Gastrocnemius medialis (tissue), 4 donors: Measurements from ENCODE around the gene DUSP16.
"Not testable (repeated sequence)": the region's sequence is repeated elsewhere in the genome, so short reads cannot be mapped to it uniquely, and the experiment has no call there.

Experiments
- CTCF ChIP-seq, 5 experiments: fragments of 450-650 bp in 3 of 5; fragments of 200-600 bp in 2 of 5; sonication (generic) in 2 of 5; IDR thresholded peaks in 4 of 5; conservative IDR thresholded peaks in 1 of 5; 1 replicate in 4 of 5; 2 replicates in 1 of 5; pipeline ENCODE4 v1.5.1; 2016 to 2019; ENCODE audit warnings: antibody characterized with exemption in 5 of 5, mild to moderate bottlenecking in 3 of 5, moderate library complexity in 3 of 5
- POLR2A ChIP-seq, 2 donors: fragments of 450-650 bp; IDR thresholded peaks; one replicate each; pipeline ENCODE4 v1.6.1; 2017; ENCODE audit warnings: antibody characterized with exemption in 2 of 2, mild to moderate bottlenecking in 2 of 2, moderate library complexity in 2 of 2

GRCh38 chr12:12522657-12523056 is 40.0 kb downstream of the DUSP16 start:
- not testable (repeated sequence) for TF ChIP-seq CTCF (IDR thresholded peaks at IDR 0.05 in 4 of 5, conservative IDR thresholded peaks at IDR 0.05 in 1 of 5); POLR2A (IDR thresholded peaks at IDR 0.05)
